GM12874 (cell line): Measurements from ENCODE around the gene AGAP4.
"Not testable (repeated sequence)": the region's sequence is repeated elsewhere in the genome, so short reads cannot be mapped to it uniquely, and the experiment has no call there.

Experiments used
- TF ChIP-seq, protein P1 (sequence below): IDR thresholded peaks from 2 replicates; pipeline ENCODE4 v1.5.1; 2011; ENCODE audit warnings: low read depth, mild to moderate bottlenecking, control low read depth, low read length, moderate library complexity; ENCODE audit not compliant: insufficient read depth

AGAP4 gene

DNA sequence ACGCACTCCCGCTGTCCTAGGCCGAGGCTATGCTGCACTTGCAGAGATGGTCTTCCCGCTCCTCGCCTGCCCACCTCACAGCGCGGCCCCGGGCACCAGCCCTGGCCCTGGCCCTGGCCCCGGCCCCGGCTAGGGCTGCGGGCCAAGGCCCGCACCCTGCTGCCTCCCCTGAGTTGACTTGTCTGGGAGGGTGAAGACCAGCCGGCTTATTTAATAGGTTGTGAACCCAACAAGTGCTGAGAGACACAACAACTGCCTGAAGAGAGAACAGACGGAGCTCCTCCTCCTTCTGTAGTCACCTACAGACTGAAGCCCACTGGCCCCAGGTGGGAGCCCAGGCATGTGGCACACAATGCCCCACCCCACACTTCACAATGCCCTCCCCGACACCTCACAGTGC lies at the start of gene AGAP4:
AGAP4 (minus strand) TSS at position 101 of the 400 bp plus-strand sequence. CDS start 153 bp downstream, outside the sequence.
- TF ChIP-seq, protein P1, sequence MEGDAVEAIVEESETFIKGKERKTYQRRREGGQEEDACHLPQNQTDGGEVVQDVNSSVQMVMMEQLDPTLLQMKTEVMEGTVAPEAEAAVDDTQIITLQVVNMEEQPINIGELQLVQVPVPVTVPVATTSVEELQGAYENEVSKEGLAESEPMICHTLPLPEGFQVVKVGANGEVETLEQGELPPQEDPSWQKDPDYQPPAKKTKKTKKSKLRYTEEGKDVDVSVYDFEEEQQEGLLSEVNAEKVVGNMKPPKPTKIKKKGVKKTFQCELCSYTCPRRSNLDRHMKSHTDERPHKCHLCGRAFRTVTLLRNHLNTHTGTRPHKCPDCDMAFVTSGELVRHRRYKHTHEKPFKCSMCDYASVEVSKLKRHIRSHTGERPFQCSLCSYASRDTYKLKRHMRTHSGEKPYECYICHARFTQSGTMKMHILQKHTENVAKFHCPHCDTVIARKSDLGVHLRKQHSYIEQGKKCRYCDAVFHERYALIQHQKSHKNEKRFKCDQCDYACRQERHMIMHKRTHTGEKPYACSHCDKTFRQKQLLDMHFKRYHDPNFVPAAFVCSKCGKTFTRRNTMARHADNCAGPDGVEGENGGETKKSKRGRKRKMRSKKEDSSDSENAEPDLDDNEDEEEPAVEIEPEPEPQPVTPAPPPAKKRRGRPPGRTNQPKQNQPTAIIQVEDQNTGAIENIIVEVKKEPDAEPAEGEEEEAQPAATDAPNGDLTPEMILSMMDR, result not testable (repeated sequence)

DNA sequence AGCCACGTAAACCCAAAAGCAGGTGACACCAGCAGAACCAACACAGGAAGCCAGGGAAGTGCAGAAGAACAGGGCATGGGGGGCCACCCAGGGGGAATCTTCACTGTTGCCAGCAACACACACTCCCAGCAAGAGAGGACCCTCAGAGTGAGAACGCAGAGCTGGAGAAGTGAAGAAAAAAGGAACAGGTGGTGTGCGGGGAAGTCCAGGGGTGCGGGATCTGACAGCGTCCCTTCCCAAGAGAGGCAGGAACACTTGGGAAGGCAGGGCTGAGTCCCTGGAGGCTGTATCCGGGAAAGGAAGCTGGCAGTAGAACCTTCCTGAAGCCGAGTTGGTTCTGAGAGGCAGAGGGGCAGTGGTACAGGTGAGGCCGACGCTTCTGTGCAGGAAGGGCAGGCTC lies 27.7 kb downstream of the AGAP4 start:
- TF ChIP-seq, protein P1, result no peak

DNA sequence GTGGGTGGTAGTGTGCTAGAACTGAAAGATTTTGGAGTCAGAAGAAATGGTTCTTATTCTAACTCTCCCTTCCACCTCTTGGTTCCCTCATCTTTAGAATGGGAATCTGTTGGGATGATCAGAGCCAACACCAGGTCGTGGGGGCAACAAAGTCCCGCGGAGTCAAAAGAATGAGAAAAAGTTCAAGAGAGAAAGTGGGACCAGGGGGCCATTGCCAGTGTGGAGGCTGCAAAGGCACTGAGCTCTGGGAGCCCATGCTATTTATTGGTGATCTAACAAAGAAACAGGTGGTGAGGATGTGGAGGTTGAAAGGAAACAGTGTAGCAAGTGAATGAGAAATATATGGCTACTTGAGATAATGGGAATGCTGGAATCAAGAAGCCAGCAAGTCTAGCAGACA lies 29.4 kb downstream of the AGAP4 start:
- TF ChIP-seq, protein P1, result no peak

DNA sequence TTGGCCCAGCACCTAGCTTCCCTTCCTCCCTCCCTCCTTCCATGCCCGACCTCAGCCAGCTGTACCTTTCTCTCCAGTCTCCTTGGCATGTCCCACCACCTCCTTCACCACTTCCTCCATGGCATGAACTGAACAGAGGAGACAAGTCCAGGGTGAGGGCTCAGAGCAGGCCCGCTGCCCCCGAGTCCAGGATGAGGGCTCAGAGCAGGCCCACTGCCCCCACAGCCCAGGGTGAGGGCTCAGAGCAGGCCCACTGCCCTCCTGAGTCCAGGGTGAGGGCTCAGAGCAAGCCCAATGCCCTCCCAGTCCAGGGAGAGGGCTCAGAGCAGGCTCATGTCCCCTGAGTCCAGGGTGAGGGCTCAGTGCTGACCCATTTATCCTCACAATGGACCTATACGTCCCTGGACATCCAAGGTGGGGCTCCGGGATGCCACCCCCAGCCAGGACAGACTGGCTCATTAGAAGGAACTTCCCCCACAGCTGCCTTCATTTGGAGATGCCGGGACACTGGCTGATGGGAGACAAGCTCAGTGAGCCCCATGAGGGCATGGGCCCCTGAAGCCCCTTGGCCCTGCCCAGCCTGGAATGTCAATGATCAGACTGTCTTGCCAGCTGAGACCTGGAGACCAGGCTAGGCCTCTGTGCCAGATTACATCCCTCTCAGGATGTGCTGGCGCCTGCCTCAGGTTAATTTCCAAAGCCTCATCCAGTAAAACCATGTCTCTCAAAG lies 30.0 kb downstream of the AGAP4 start:
- TF ChIP-seq, protein P1, result no peak

DNA sequence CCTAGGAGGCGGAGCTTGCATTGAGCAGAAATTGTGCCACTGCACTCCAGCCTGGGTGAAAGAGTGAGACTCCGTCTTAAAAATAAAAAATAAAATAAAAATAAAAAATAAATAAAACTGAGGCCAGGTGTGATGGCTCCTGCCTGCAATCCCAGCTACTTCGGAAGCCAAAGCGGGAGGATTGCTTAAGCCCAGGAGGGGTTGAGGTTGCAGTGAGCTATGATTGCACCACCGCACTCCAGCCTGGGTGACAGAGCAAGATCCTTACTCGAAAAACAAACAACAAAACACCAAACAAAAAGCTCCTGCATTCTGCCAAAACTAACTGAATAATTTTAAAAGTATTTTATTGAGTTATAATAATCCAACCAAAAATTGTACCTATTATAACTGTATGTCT lies 36.2 kb downstream of the AGAP4 start:
- TF ChIP-seq, protein P1, result no peak

GRCh38 chr10:45809837-45810236 lies 37.5 kb downstream of the AGAP4 start:
- TF ChIP-seq, protein P1, result no peak
